Muscle of arm (tissue), 12 donors: ENCODE measurements around the gene FGD5. TPM values are rescaled to one million over a fixed set of nuclear protein-coding genes. Genes with fewer than 3 reads are reported as not detected.

Experiments
- DNase-seq: peaks from one replicate; pipeline ENCODE4 v3.0.0-alpha.2; 2013
- polyA plus RNA-seq, 12 donors: library from polyadenylated mRNA; unstranded; fragments of 120-200 nt; gene quantifications; one replicate each; pipeline ENCODE4 v1.2.1, GENCODE V29; 2013; ENCODE audit not compliant: insufficient read length in 12 of 12

FGD5 gene
- polyA plus RNA-seq, 12 donors = 16.1 to 26.3 (median 19.6) TPM; not detected in 1

- DNase-seq = no peak
Measured at GRCh38 chr3:14823393-14823792, 4.6 kb downstream of the FGD5 start.

- no peak for DNase-seq
Measured at GRCh38 chr3:14823910-14824629, 5.3 kb downstream of the FGD5 start.

GRCh38 chr3:14824646-14825045 is 5.9 kb downstream of the FGD5 start:
- DNase-seq = no peak

GRCh38 chr3:14826069-14826468 is 7.3 kb downstream of the FGD5 start:
- DNase-seq = no peak

- DNase-seq = no peak
Measured at GRCh38 chr3:14827776-14828175, 9.0 kb downstream of the FGD5 start.

- DNase-seq = no peak
Measured at GRCh38 chr3:14829811-14830210, 11.0 kb downstream of the FGD5 start.

GRCh38 chr3:14831916-14832450 is 13.2 kb downstream of the FGD5 start:
- no peak for DNase-seq

GRCh38 chr3:14832975-14833722 is 14.4 kb downstream of the FGD5 start:
- DNase-seq = no peak

GRCh38 chr3:14834121-14834520 is 15.4 kb downstream of the FGD5 start:
- no peak for DNase-seq

- DNase-seq = no peak
Measured at GRCh38 chr3:14834807-14835466, 16.2 kb downstream of the FGD5 start.

GRCh38 chr3:14836049-14836468 is 17.3 kb downstream of the FGD5 start:
- DNase-seq = peak; percentile 49

- DNase-seq = peak; percentile 67
Measured at GRCh38 chr3:14837186-14837877, 18.6 kb downstream of the FGD5 start.

- no peak for DNase-seq
Measured at GRCh38 chr3:14837878-14838258, 19.1 kb downstream of the FGD5 start.

- DNase-seq = no peak
Measured at GRCh38 chr3:14839236-14839635, 20.5 kb downstream of the FGD5 start.

- peak; percentile 54 for DNase-seq
Measured at GRCh38 chr3:14841836-14842235, 23.1 kb downstream of the FGD5 start.

GRCh38 chr3:14842277-14842676 is 23.5 kb downstream of the FGD5 start:
- DNase-seq = no peak

GRCh38 chr3:14843321-14843720 is 24.6 kb downstream of the FGD5 start:
- DNase-seq = no peak

- DNase-seq = no peak
Measured at GRCh38 chr3:14844386-14845170, 25.8 kb downstream of the FGD5 start.

- DNase-seq = no peak
Measured at GRCh38 chr3:14845180-14845579, 26.4 kb downstream of the FGD5 start.

GRCh38 chr3:14845826-14846225 is 27.1 kb downstream of the FGD5 start:
- DNase-seq = no peak

GRCh38 chr3:14846226-14846880 is 27.6 kb downstream of the FGD5 start:
- no peak for DNase-seq
